Occipital lobe (tissue), 1 donor: ENCODE measurements around the gene TRIAP1. TPM values are rescaled to one million over a fixed set of nuclear protein-coding genes. Genes with fewer than 3 reads are reported as not detected.

Source experiments
- total RNA-seq: library from RNA; depleted of rRNA; stranded (reverse); fragments of >200 nt; gene quantifications from one replicate; pipeline ENCODE4 v1.2.3, GENCODE V29; 2014

Gene TRIAP1
- total RNA-seq, 1 donor from 2014 or later = 10.0 TPM

Other genes with a start within 250 kb of the TRIAP1 start
- gene RPLP0, start 245.3 kb downstream of the TRIAP1 start, total RNA-seq = 1,592 TPM
- gene PXN, start 180.7 kb downstream of the TRIAP1 start, total RNA-seq = 2.8 TPM
- gene RNU4-2, start 154.5 kb downstream of the TRIAP1 start, total RNA-seq = under 0.01 TPM
- under 0.01 TPM for gene RNU4-1, start 153.1 kb downstream of the TRIAP1 start, total RNA-seq
- 4.5 TPM for gene SIRT4, start 144.1 kb downstream of the TRIAP1 start, total RNA-seq
- gene PLA2G1B, start 118.6 kb downstream of the TRIAP1 start, total RNA-seq = not detected
- gene MSI1, start 77.2 kb downstream of the TRIAP1 start, total RNA-seq = 7.5 TPM
- 367 TPM for gene COX6A1, start 8.3 kb downstream of the TRIAP1 start, total RNA-seq
- gene GATC, start 60 bp upstream of the TRIAP1 start, total RNA-seq = 27.6 TPM
- 87.8 TPM for gene SRSF9, start 23.4 kb upstream of the TRIAP1 start, total RNA-seq
- 252 TPM for gene DYNLL1, start 49.7 kb upstream of the TRIAP1 start, total RNA-seq
- gene COQ5, start 82.8 kb upstream of the TRIAP1 start, total RNA-seq = 20.6 TPM
- gene RNF10, start 88.0 kb upstream of the TRIAP1 start, total RNA-seq = 77.7 TPM
- gene POP5, start 135.0 kb upstream of the TRIAP1 start, total RNA-seq = 34.6 TPM
- gene CABP1, start 194.2 kb upstream of the TRIAP1 start, total RNA-seq = 3.1 TPM
- gene MLEC, start 240.8 kb upstream of the TRIAP1 start, total RNA-seq = 41.5 TPM